Hypothalamus (tissue), 51 donors: ENCODE measurements around the gene SLC30A1.
"Not testable (repeated sequence)": the region's sequence is repeated elsewhere in the genome, so short reads cannot be mapped to it uniquely, and the experiment has no call there.

Source experiments
- DNase-seq, 51 donors: peaks; one replicate each; lab custom pipeline; 2025; lab: John Stamatoyannopoulos, UW

SLC30A1 gene

GRCh38 chr1:211588711-211589110, 9.8 kb upstream of the SLC30A1 start:
- DNase-seq = no peak

DNA sequence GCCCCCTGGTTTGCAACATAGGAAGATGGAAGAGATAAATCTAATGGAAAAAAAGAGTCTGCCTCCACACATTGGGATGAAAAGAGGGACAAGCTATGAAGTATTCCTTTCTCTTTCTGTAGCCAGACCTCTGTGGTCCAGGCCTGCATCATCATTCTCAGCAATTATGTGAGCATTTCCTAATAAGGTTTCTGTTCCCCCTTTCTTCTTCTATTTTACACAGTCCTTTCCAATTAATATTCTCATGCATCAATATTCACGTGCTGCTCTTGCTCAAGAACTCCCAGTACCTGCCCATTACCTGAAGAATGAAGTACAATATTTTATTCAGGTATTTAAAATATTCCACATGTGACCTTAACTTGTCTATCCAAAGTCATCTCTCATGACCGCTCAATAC, 8.2 kb upstream of the SLC30A1 start:
- DNase-seq = no peak

DNA sequence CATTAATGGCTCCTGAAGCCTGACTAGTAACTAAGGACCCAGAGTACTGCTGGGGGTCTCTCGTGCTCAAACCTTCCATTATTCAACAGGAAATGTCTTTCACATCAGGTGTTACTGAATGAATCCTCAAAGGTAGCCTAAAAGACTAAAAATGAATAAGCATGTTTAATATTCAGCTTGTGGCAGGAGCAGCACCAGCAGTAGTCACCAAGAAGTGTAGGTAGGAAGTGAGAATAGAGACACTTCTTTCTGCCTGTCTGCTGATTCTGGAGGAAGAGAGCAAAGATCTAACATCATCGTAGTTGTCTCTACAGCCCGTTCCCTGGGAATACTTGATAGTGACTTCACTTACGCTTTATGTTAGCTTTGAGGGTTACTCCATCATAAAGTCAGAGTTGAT, 7.6 kb upstream of the SLC30A1 start:
- DNase-seq = no peak

DNA sequence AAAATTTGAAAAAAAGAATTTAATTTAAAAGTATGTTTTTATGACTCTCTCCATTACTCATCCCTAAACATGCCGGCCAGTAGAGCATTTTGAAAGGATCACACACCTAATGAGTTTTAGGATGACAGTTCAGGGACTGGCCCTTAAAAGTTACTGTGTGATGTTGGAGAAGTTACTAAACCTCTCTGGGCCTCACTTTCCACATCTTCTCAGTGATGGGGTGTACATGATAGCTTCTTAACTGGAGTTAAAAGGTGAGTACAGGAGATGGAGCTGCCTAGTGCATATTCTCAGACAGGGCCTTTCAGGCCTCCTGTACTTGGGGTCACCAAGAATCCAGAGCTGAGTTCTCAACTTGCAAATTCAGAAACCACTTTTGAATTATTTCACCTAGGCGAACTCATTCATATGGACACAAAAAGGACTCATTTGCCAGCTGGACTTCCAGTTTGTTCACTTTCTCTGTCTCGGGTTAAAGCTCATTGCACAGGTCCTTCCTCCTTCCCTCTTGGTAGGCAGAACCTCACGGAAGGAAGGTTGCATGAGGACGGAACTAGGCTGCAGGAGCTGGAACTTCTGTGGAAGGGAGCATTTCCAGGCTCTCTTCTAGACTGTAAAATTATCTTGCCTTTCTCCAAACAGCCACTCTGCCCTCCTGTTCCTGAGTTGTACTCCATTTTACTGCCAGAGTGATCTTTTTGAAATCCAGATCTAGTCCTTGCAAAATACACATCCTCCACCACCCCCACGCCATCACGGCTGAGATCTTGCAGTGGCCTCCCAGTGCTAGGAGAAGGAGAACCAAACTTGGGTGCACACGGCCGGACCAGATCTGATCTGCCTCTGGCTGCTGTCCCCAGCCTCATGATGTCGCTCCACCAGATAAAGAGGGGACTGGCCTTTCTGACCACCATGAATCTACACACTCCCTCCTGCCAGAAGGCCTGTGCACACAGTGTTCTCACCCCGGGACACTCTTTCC, 4.3 kb upstream of the SLC30A1 start:
- DNase-seq = no peak

- DNase-seq = no peak
Measured at GRCh38 chr1:211581526-211581925, 2.6 kb upstream of the SLC30A1 start.

DNA sequence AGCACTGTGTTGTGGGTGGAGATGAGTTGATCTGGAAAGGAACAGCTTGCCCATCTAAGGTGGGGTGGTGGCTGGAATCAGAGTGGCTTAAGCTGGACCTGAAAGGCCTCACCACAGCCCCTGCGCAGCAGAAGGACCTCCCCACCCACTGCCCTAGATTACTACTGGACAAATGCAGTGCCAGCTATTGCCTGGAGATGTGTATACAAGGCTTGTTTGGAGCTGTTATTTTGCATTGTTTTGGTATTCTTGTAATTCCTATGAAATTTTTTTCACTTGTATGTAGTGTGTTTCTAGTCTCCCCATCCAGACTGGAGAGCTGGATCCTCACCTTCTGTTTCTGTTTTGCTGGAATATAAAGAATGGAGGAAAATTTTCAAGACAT, 1.3 kb upstream of the SLC30A1 start:
- DNase-seq = no peak

- peak in 18 of 51 donors; percentile 57 to 91 (median 78) for DNase-seq
Measured at GRCh38 chr1:211579440-211580302, 710 bp upstream of the SLC30A1 start.

GRCh38 chr1:211577819-211578639, 932 bp downstream of the SLC30A1 start:
- peak in 45 of 51 donors; percentile 4 to 73 (median 42) for DNase-seq

- peak in 4 of 51 donors; percentile 46 to 52 (median 49) for DNase-seq
Measured at GRCh38 chr1:211577277-211577818, 1.6 kb downstream of the SLC30A1 start.

DNA sequence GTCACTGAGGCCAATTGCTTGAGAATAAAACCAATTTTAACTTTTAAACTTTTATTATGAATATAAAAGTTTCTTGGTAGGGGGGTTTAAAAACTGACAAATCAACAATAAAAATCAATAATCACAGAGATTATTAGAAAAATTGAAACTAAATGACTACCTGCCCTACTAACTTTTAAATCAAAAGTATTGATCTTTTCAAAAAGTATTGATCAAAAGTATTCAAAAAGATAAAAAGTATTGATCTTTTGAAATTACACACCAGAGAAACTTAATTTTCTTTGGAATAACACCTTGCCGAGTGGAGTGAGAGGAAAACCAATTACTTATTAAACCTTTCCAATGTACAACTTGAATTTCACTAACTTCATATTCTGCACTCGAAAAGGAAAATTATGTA, 2.2 kb downstream of the SLC30A1 start:
- no peak for DNase-seq

GRCh38 chr1:211574705-211575104, 4.3 kb downstream of the SLC30A1 start:
- DNase-seq = no peak

DNA sequence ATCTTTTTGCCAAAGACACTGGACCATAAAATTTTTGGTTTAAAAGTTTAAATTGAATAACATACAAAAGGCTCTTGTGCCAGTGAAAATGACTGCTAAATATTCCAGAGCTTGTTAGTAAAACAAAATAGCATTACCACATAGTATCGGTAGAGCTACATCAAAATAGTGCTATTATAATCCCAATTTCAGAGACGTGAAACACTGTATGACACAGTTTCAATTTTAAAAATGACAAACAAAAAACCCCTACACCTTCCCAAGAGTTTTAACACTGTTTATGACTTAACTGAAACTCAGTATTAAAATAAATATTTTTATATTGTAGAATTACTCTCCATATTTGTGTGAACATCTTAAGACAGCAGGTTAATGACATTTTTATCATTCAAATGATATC, 7.0 kb downstream of the SLC30A1 start:
- no peak for DNase-seq

GRCh38 chr1:211570378-211570777, 8.6 kb downstream of the SLC30A1 start:
- not testable (repeated sequence) for DNase-seq

DNA sequence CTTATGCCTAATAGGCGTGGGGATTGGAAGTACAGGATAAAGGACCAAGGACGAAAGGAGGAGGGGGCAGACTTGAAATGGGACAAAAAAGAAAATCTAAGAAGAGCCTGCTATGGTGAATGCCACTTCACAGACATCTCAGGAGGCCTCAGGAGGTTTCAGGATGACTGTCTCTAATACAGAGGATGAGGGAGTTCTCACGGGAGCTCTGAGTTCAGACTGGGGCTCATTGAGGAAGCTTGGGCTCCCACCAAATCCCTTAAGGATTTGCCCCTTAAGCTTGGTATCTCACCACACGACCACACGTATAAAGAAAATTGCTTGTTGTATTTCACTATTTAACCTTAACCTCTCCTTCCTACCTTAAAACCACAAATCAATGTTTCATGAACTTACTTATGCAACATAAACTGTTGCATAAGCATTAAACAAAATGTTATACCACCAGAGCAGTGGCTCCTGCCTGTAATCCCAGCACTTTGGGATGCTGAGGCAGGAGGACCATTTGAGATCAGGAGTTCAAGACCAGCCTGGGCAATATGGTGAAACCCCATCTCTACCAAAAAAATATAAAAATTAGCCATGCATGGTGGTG, 12.4 kb downstream of the SLC30A1 start:
- no peak for DNase-seq

- no peak for DNase-seq
Measured at GRCh38 chr1:211564084-211564483, 14.9 kb downstream of the SLC30A1 start.

DNA sequence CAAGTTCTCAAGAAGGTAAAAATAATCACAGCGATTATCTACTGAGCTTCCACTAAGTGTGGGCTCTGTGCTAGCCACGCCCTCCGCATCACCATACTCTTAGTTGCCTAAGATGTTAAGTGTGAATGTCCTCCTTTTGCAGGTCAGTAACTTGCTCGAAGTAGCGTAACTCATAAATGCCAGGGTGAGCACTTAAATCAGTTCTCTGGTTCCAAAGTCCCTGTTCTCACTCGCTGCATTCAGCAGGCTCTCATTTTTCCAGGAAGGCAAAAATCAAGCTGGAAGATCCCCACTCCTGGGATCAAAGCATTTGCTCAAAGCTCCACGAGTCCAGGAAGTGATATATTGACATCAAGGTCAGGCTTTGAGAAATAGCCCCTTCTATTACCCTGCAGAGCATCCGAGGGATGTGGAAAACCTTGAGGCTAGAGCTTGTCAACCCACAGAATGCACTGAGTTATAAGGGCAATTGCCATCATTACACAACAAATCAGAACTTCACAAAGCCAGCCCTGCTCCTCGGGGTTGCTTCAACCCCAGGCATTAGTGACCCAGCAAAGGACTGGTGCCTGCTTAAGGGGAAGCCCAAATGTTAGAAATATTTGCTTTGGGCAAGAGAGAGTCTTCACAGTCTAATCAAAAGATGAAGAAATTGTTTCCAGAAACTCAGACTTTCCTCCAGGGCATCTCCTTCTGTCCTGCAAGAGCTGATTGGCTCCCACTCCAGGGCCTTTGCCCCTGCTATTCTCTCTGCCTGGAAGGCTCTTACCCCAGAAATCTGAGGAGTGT, 19.5 kb downstream of the SLC30A1 start:
- no peak for DNase-seq

GRCh38 chr1:211557894-211558625, 20.9 kb downstream of the SLC30A1 start:
- no peak for DNase-seq

- DNase-seq = no peak
Measured at GRCh38 chr1:211553549-211553948, 25.4 kb downstream of the SLC30A1 start.
